IMR-90 (cell line): Measurements from ENCODE around the gene PRKCH. TPM values are rescaled to one million over a fixed set of nuclear protein-coding genes. Genes with fewer than 3 reads are reported as not detected.

Experiments used
- ATAC-seq: fragments of 200-7000 bp; cut with Tn5 transposase; 2 replicates; pipeline ENCODE4 v1.9.1; 2020; ENCODE audit warnings: low read depth, mild to moderate bottlenecking, moderate library complexity
- BruUV-seq: library from RNA; stranded (reverse); fragments of 400-500 nt; replicated peaks from 2 replicates; lab custom pipeline; 2021; lab: Mats Ljungman, UMichigan
- CTCF ChIA-PET: fragments of 300-600 bp; formaldehyde crosslinking; extraction: SDS; loops from one replicate; lab custom pipeline; 2021; ENCODE audit warnings: antibody characterized with exemption; lab: Yijun Ruan, JAX
- POLR2A ChIA-PET: fragments of 300-600 bp; sonication (Branson Sonifier 250); formaldehyde crosslinking; loops from one replicate; lab custom pipeline; 2022; ENCODE audit warnings: antibody characterized with exemption; ENCODE audit not compliant: unreplicated experiment; lab: Charles Lee
- DNase-seq: peaks from one replicate; pipeline ENCODE4 v3.0.0; 2013
- H2AFZ ChIP-seq: replicated peaks from 2 replicates; pipeline ENCODE3; 2013; ENCODE audit warnings: low read length, mild to moderate bottlenecking; ENCODE audit not compliant: poor library complexity
- H2AK5ac ChIP-seq: 2 replicates; pipeline ENCODE4 v1.6.1; 2013; ENCODE audit warnings: low read depth, low read length, inconsistent platforms
- H2AK9ac ChIP-seq: replicated peaks from 2 replicates; pipeline ENCODE3; 2013; ENCODE audit warnings: mild to moderate bottlenecking, low read depth, low read length, moderate library complexity; ENCODE audit not compliant: poor library complexity
- H2BK120ac ChIP-seq: 2 replicates; pipeline ENCODE4 v1.6.1; 2013; ENCODE audit warnings: low read depth, low read length, inconsistent platforms
- H2BK15ac ChIP-seq: 3 replicates; pipeline ENCODE4 v1.6.1; 2013; ENCODE audit warnings: low read depth, low read length, inconsistent platforms
- H2BK20ac ChIP-seq: 2 replicates; pipeline ENCODE4 v1.6.1; 2013; ENCODE audit warnings: low read depth, mild to moderate bottlenecking, inconsistent platforms, low read length, moderate library complexity
- H2BK5ac ChIP-seq: 2 replicates; pipeline ENCODE4 v1.6.1; 2013; ENCODE audit warnings: mild to moderate bottlenecking, low read depth, low read length, inconsistent platforms; ENCODE audit not compliant: poor library complexity, severe bottlenecking
- H3K14ac ChIP-seq: replicated peaks from 2 replicates; pipeline ENCODE4 v1.6.1; 2013; ENCODE audit warnings: low read depth, low read length, inconsistent platforms
- H3K18ac ChIP-seq: 2 replicates; pipeline ENCODE4 v1.6.1; 2013; ENCODE audit warnings: low read depth, low read length, control low read depth
- H3K23ac ChIP-seq: 2 replicates; pipeline ENCODE4 v1.6.1; 2013; ENCODE audit warnings: low read depth, low read length, inconsistent platforms
- H3K27ac ChIP-seq: 2 replicates; pipeline ENCODE4 v1.5.1; 2013; ENCODE audit warnings: mild to moderate bottlenecking, control low read depth, low read length; ENCODE audit not compliant: insufficient read depth
- H3K27me3 ChIP-seq: 2 replicates; pipeline ENCODE4 v1.6.1; 2013; ENCODE audit warnings: low read length; ENCODE audit not compliant: control insufficient read depth, insufficient read depth
- H3K36me3 ChIP-seq: 2 replicates; pipeline ENCODE4 v1.6.1; 2013; ENCODE audit warnings: low read length, mixed read lengths; ENCODE audit not compliant: control insufficient read depth, insufficient read depth
- H3K4ac ChIP-seq: 2 replicates; pipeline ENCODE4 v1.6.1; 2013; ENCODE audit warnings: low read depth, low read length, inconsistent platforms
- H3K4me1 ChIP-seq: 2 replicates; pipeline ENCODE4 v1.6.1; 2013; ENCODE audit warnings: low read length, mixed read lengths; ENCODE audit not compliant: control insufficient read depth, insufficient read depth
- H3K4me2 ChIP-seq: 2 replicates; pipeline ENCODE4 v1.6.1; 2013; ENCODE audit warnings: low read depth, mild to moderate bottlenecking, control low read depth, low read length, moderate library complexity
- H3K4me3 ChIP-seq: 2 replicates; pipeline ENCODE4 v1.5.1; 2013; ENCODE audit warnings: low read depth, mild to moderate bottlenecking, control low read depth, low read length, moderate library complexity; ENCODE audit not compliant: insufficient read depth
- H3K56ac ChIP-seq: 2 replicates; pipeline ENCODE4 v1.6.1; 2013; ENCODE audit warnings: low read length, inconsistent platforms; ENCODE audit not compliant: insufficient read depth; ENCODE audit errors: extremely low read depth
- H3K79me1 ChIP-seq, 2 experiments: 2 replicates each; pipeline ENCODE4 v1.6.1; 2013; ENCODE audit warnings: low read length in 2 of 2, inconsistent platforms in 1 of 2, low read depth in 1 of 2
- H3K9ac ChIP-seq: 2 replicates; pipeline ENCODE4 v1.6.1; 2013; ENCODE audit warnings: low read depth, low read length, control low read depth
- H3K9me1 ChIP-seq: 2 replicates; pipeline ENCODE4 v1.6.1; 2013; ENCODE audit warnings: low read length, inconsistent platforms; ENCODE audit not compliant: insufficient read depth
- H3K9me3 ChIP-seq: 2 replicates; pipeline ENCODE4 v1.6.1; 2013; ENCODE audit warnings: low read length; ENCODE audit not compliant: control insufficient read depth, insufficient read depth
- H4K20me1 ChIP-seq: 2 replicates; pipeline ENCODE4 v1.6.1; 2013; ENCODE audit warnings: low read length, inconsistent platforms; ENCODE audit not compliant: insufficient read depth
- H4K5ac ChIP-seq: 2 replicates; pipeline ENCODE4 v1.6.1; 2013; ENCODE audit warnings: mild to moderate bottlenecking, low read depth, low read length, control low read depth
- H4K8ac ChIP-seq, 2 experiments: 2 replicates each; pipeline ENCODE4 v1.6.1; 2013; ENCODE audit warnings: low read depth in 2 of 2, low read length in 2 of 2, control low read depth in 1 of 2, inconsistent platforms in 1 of 2
- H4K91ac ChIP-seq: 2 replicates; pipeline ENCODE4 v1.6.1; 2013; ENCODE audit warnings: low read depth, low read length, inconsistent platforms; ENCODE audit not compliant: insufficient read depth
- BHLHE40 ChIP-seq: fragments of 150-350 bp; IDR thresholded peaks from 2 replicates; pipeline ENCODE4 v1.6.1; 2016; ENCODE audit warnings: mild to moderate bottlenecking, low read depth, low read length
- CEBPB ChIP-seq: IDR thresholded peaks from 2 replicates; pipeline ENCODE4 v1.6.1; 2012; ENCODE audit warnings: low read depth, low read length, improper control_type of control experiment
- CHD1 ChIP-seq: IDR thresholded peaks from 2 replicates; pipeline ENCODE4 v1.6.1; 2012; ENCODE audit warnings: low read depth, low read length, improper control_type of control experiment
- FOS ChIP-seq: fragments of 150-350 bp; IDR thresholded peaks from 2 replicates; pipeline ENCODE4 v1.6.1; 2016; ENCODE audit warnings: low read depth, low read length
- MAFK ChIP-seq: IDR thresholded peaks from 2 replicates; pipeline ENCODE4 v1.6.1; 2012; ENCODE audit warnings: low read depth, low read length, improper control_type of control experiment
- MXI1 ChIP-seq: IDR thresholded peaks from 2 replicates; pipeline ENCODE4 v1.6.1; 2012; ENCODE audit warnings: low read depth, mild to moderate bottlenecking, low read length, moderate library complexity, borderline replicate concordance
- NFE2L2 ChIP-seq: fragments of 150-350 bp; IDR thresholded peaks from 2 replicates; pipeline ENCODE4 v1.6.1; 2016; ENCODE audit warnings: low read depth, mild to moderate bottlenecking, low read length
- RAD21 ChIP-seq: IDR thresholded peaks from 2 replicates; pipeline ENCODE4 v1.6.1; 2012; ENCODE audit warnings: low read length, improper control_type of control experiment
- RCOR1 ChIP-seq: IDR thresholded peaks from 2 replicates; pipeline ENCODE4 v1.6.1; 2012; ENCODE audit warnings: mild to moderate bottlenecking, low read length, improper control_type of control experiment; ENCODE audit not compliant: insufficient replicate concordance
- SMC3 ChIP-seq: fragments of 150-350 bp; IDR thresholded peaks from 2 replicates; pipeline ENCODE4 v1.6.1; 2016; ENCODE audit warnings: low read depth, mild to moderate bottlenecking, antibody characterized with exemption, low read length, moderate library complexity
- WGBS, 2 experiments: methylation state at CpG; one replicate each; pipeline versions ENCODE4 v1.1.5 to v1.1.7; 2013; ENCODE audit warnings: missing lambda C conversion rate in 2 of 2; ENCODE audit not compliant: insufficient read length in 1 of 2; ENCODE audit errors: extremely low coverage in 2 of 2; 5-methylcytosine and 5-hydroxymethylcytosine counted together
- dilution Hi-C: fragments of 300-500 bp; cut with HindIII; formaldehyde crosslinking; loops from one replicate; pipeline ENCODE4 v1.14.3; 2018; ENCODE audit warnings: low sequenced_read_pairs; ENCODE audit not compliant: unreplicated experiment
- in situ Hi-C: fragments of 300-500 bp; cut with MboI; formaldehyde crosslinking; loops from 3 replicates; pipeline ENCODE4 v1.14.3; 2019; ENCODE audit warnings: low sequenced_read_pairs, inconsistent platforms, mixed read lengths
- intact Hi-C: fragments of 100-400 bp; cut with micrococcal nuclease; formaldehyde crosslinking; loops from 2 replicates; pipeline ENCODE4 v1.10.0; 2022
- polyA plus RNA-seq, 3 experiments: library from polyadenylated mRNA; depleted of rRNA; stranded (reverse); fragments of >200 nt; gene quantifications; 2 replicates each; pipeline ENCODE4 v1.2.3, GENCODE V29; 2012; ENCODE audit warnings: low replicate concordance in 1 of 3
- total RNA-seq: library from RNA; depleted of rRNA; stranded (reverse); fragments of >200 nt; gene quantifications from 2 replicates; pipeline ENCODE4 v1.2.3, GENCODE V29; 2012
- TF ChIP-seq, protein P1 (sequence below): fragments of 150-350 bp; IDR thresholded peaks from 2 replicates; pipeline ENCODE4 v1.6.1; 2017; ENCODE audit warnings: mild to moderate bottlenecking, antibody characterized with exemption, low read length, low read depth
- TF ChIP-seq, protein P2 (sequence below): fragments of 150-350 bp; IDR thresholded peaks from 2 replicates; pipeline ENCODE4 v1.6.1; 2016; ENCODE audit warnings: low read depth, mild to moderate bottlenecking, low read length, moderate library complexity, borderline replicate concordance
- TF ChIP-seq, protein P3 (sequence below): conservative IDR thresholded peaks from 2 replicates; pipeline ENCODE4 v1.5.1; 2012; ENCODE audit warnings: mild to moderate bottlenecking, low read depth, low read length, improper control_type of control experiment

The PRKCH gene
- total and polyA plus RNA-seq, 2 of the 4 experiments (the other 2 are of a cell fraction) = 1.6 to 2.3 TPM

DNA sequence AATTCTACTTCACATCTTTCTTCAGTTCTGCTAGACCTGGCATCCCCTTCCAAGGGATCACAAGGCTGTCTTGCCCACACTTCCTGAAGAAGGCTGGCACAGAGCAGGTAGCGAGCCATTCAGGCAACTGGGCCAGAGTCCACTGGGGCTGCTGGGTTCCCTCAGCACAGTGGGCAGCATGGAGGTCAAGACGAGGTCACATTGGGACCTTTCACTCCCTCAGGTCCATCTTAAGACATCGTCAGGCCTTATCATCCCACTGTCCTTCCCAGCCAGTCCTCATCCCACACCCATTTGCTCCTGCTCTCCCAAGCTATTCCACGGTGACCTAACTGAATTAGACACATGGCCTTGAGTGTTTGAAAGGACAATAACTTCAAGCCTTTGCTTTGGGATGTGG lies 230.9 kb downstream of the PRKCH start:
- Histone ChIP-seq H3K18ac (peak overlapping the region; percentile 100), H2AFZ (no peak overlapping the region), H4K8ac (peak overlapping the region; percentile 83 to 97), H3K4ac (peak overlapping the region; percentile 99), H3K27me3 (no peaks in the 10 kb centered on the region), H3K14ac (peak overlapping the region; percentile 69), H3K36me3 (no peaks in the 10 kb centered on the region), H3K56ac (no peak overlapping the region), H2BK5ac (peak overlapping the region; percentile 96), H3K9ac (no peak overlapping the region), H3K79me1 (peaks cover 9 to 25% of the 10 kb centered on the region in 2 experiments), H3K23ac (peak overlapping the region; percentile 54; the same call in 1 of the 2 replicates), H3K9me1 (peaks cover 39% of the 10 kb centered on the region), H4K91ac (peak overlapping the region; percentile 96), H2BK20ac (peak overlapping the region; percentile 98), H3K4me2 (no peak overlapping the region), H3K4me3 (no peak overlapping the region), H2BK120ac (peak overlapping the region; percentile 99), H2AK9ac (no peak overlapping the region), H2BK15ac (peak overlapping the region; percentile 98), H2AK5ac (peak overlapping the region; percentile 99), H4K5ac (peak overlapping the region; percentile 99), H3K9me3 (no peaks in the 10 kb centered on the region), H4K20me1 (no peaks in the 10 kb centered on the region), H3K27ac (peak overlapping the region; percentile 67), H3K4me1 (peaks cover 39% of the 10 kb centered on the region)
- WGBS, 2 experiments = 100% methylated on average over 4 of the region's 4 CpGs; no CpG with 5 or more reads in 1 of the 2 experiments
- no TSS peak for BruUV-seq
- dilution Hi-C loops (no loop called here), in situ Hi-C loops (loop anchor here (25.0 kb wide), 1 partner anchor 915 kb away; the partner anchor contains the start of gene SIX1), intact Hi-C loops (loop anchor here (10.0 kb wide), 1 partner anchor 283 kb away; no protein-coding TSS in a partner anchor)
- POLR2A ChIA-PET = no interaction called here
- TF ChIP-seq, protein P1, sequence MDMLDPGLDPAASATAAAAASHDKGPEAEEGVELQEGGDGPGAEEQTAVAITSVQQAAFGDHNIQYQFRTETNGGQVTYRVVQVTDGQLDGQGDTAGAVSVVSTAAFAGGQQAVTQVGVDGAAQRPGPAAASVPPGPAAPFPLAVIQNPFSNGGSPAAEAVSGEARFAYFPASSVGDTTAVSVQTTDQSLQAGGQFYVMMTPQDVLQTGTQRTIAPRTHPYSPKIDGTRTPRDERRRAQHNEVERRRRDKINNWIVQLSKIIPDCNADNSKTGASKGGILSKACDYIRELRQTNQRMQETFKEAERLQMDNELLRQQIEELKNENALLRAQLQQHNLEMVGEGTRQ = no peak
- TF ChIP-seq BHLHE40 = no peak
- no peak for TF ChIP-seq NFE2L2
- no peak for TF ChIP-seq RAD21
- no peak for TF ChIP-seq MAFK
- TF ChIP-seq MXI1 = no peak
- TF ChIP-seq SMC3 = no peak
- TF ChIP-seq CHD1 = no peak
- TF ChIP-seq CEBPB = no peak
- TF ChIP-seq FOS = no peak
- TF ChIP-seq RCOR1 = no peak
- TF ChIP-seq, protein P2, sequence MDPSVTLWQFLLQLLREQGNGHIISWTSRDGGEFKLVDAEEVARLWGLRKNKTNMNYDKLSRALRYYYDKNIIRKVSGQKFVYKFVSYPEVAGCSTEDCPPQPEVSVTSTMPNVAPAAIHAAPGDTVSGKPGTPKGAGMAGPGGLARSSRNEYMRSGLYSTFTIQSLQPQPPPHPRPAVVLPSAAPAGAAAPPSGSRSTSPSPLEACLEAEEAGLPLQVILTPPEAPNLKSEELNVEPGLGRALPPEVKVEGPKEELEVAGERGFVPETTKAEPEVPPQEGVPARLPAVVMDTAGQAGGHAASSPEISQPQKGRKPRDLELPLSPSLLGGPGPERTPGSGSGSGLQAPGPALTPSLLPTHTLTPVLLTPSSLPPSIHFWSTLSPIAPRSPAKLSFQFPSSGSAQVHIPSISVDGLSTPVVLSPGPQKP = no peak
- TF ChIP-seq, protein P3, sequence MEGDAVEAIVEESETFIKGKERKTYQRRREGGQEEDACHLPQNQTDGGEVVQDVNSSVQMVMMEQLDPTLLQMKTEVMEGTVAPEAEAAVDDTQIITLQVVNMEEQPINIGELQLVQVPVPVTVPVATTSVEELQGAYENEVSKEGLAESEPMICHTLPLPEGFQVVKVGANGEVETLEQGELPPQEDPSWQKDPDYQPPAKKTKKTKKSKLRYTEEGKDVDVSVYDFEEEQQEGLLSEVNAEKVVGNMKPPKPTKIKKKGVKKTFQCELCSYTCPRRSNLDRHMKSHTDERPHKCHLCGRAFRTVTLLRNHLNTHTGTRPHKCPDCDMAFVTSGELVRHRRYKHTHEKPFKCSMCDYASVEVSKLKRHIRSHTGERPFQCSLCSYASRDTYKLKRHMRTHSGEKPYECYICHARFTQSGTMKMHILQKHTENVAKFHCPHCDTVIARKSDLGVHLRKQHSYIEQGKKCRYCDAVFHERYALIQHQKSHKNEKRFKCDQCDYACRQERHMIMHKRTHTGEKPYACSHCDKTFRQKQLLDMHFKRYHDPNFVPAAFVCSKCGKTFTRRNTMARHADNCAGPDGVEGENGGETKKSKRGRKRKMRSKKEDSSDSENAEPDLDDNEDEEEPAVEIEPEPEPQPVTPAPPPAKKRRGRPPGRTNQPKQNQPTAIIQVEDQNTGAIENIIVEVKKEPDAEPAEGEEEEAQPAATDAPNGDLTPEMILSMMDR = no peak
- CTCF ChIA-PET = interaction anchor here (0.6 to 0.9 kb wide), 2 partner anchors 57 to 121 kb away, joined by 3 read pairs; no protein-coding TSS in a partner anchor
- ATAC-seq (no peak), DNase-seq (no peak)
